ENCODE measurements around the gene SEC63. TPM values are rescaled to one million over a fixed set of nuclear protein-coding genes. Genes with fewer than 3 reads are reported as not detected.

Gene SEC63
- total RNA-seq, 2 donors from 2014 or later, result 65.7 to 74.8 TPM

GRCh38 chr6:107870381-107870780 lies 87.6 kb downstream of the SEC63 start:
- H3K27ac Mint-ChIP-seq, result no peak overlapping the region
- Histone ChIP-seq H3K4me1 (ENCODE audit: control insufficient read depth, insufficient read depth, low read length) (no peaks in the 10 kb centered on the region), H3K36me3 (ENCODE audit: control insufficient read depth, insufficient read depth, low read length) (peaks cover 62% of the 10 kb centered on the region), H3K27ac (ENCODE audit: low read depth, low read length) (no peak overlapping the region), H3K27me3 (ENCODE audit: control insufficient read depth, insufficient read depth, low read length, poor library complexity, severe bottlenecking) (no peaks in the 10 kb centered on the region), H3K9me3 (ENCODE audit: control insufficient read depth, low read length) (no peaks in the 10 kb centered on the region), H3K9ac (ENCODE audit: extremely low read depth, low read length, poor library complexity, severe bottlenecking) (no peak overlapping the region), H3K4me3 (ENCODE audit: low read length) (no peak overlapping the region)
- WGBS, 2 experiments (ENCODE audit: insufficient coverage in 1 of 2, insufficient read length in 1 of 2), result 100% methylated on average over 1 of the region's 1 CpG; no CpG with 5 or more reads in 1 of the 2 experiments
- no peak for DNase-seq
- peaks cover 28% of the 10 kb centered on the region for H3K36me3 Mint-ChIP-seq (ENCODE audit: low read depth)
- no peak for TF ChIP-seq CTCF (conservative IDR thresholded peaks at IDR 0.05)
- H3K9me3 Mint-ChIP-seq, result no peaks in the 10 kb centered on the region
- H3K4me1 Mint-ChIP-seq, result peaks cover 8% of the 10 kb centered on the region
- H3K4me3 Mint-ChIP-seq, result no peak overlapping the region
- H3K27me3 Mint-ChIP-seq (ENCODE audit: insufficient read depth), result no peaks in the 10 kb centered on the region

- Histone ChIP-seq H3K27me3 (ENCODE audit: control insufficient read depth, insufficient read depth, low read length, poor library complexity, severe bottlenecking) (no peaks in the 10 kb centered on the region), H3K36me3 (ENCODE audit: control insufficient read depth, insufficient read depth, low read length) (peaks cover 57% of the 10 kb centered on the region), H3K9me3 (ENCODE audit: control insufficient read depth, low read length) (no peaks in the 10 kb centered on the region), H3K9ac (ENCODE audit: extremely low read depth, low read length, poor library complexity, severe bottlenecking) (no peak overlapping the region), H3K4me1 (ENCODE audit: control insufficient read depth, insufficient read depth, low read length) (no peaks in the 10 kb centered on the region), H3K27ac (ENCODE audit: low read depth, low read length) (no peak overlapping the region), H3K4me3 (ENCODE audit: low read length) (no peak overlapping the region)
- no peaks in the 10 kb centered on the region for H3K27me3 Mint-ChIP-seq (ENCODE audit: insufficient read depth)
- no peak overlapping the region for H3K4me3 Mint-ChIP-seq
- WGBS, 2 experiments (ENCODE audit: insufficient coverage in 1 of 2, insufficient read length in 1 of 2), result 0% methylated on average over 1 of the region's 1 CpG
- TF ChIP-seq CTCF (conservative IDR thresholded peaks at IDR 0.05), result no peak
- H3K9me3 Mint-ChIP-seq, result no peaks in the 10 kb centered on the region
- no peak overlapping the region for H3K27ac Mint-ChIP-seq
- DNase-seq, result no peak
- H3K4me1 Mint-ChIP-seq, result peaks cover 8% of the 10 kb centered on the region
- H3K36me3 Mint-ChIP-seq (ENCODE audit: low read depth), result peaks cover 24% of the 10 kb centered on the region
These were observed 88.1 kb downstream of the SEC63 start for GRCh38 chr6:107869871-107870270.

- no peaks in the 10 kb centered on the region for H3K9me3 ChIP-seq (ENCODE audit: control insufficient read depth, low read length)
- H3K9me3 Mint-ChIP-seq, result no peaks in the 10 kb centered on the region
- H3K4me1 Mint-ChIP-seq, result peaks cover 8% of the 10 kb centered on the region
- H3K27ac Mint-ChIP-seq, result no peak overlapping the region
- no peaks in the 10 kb centered on the region for H3K27me3 ChIP-seq (ENCODE audit: control insufficient read depth, insufficient read depth, low read length, poor library complexity, severe bottlenecking)
- H3K36me3 ChIP-seq (ENCODE audit: control insufficient read depth, insufficient read depth, low read length), result peaks cover 53% of the 10 kb centered on the region
- no peak for TF ChIP-seq CTCF (conservative IDR thresholded peaks at IDR 0.05)
- H3K27me3 Mint-ChIP-seq (ENCODE audit: insufficient read depth), result no peaks in the 10 kb centered on the region
- H3K27ac ChIP-seq (ENCODE audit: low read depth, low read length), result no peak overlapping the region
- H3K4me3 Mint-ChIP-seq, result no peak overlapping the region
- H3K9ac ChIP-seq (ENCODE audit: extremely low read depth, low read length, poor library complexity, severe bottlenecking), result no peak overlapping the region
- no peak for DNase-seq
- H3K4me1 ChIP-seq (ENCODE audit: control insufficient read depth, insufficient read depth, low read length), result no peaks in the 10 kb centered on the region
- WGBS, 2 experiments (ENCODE audit: insufficient coverage in 1 of 2, insufficient read length in 1 of 2), result 59 to 76% methylated on average over 2 to 3 of the region's 3 CpGs
- no peak overlapping the region for H3K4me3 ChIP-seq (ENCODE audit: low read length)
- H3K36me3 Mint-ChIP-seq (ENCODE audit: low read depth), result peaks cover 19% of the 10 kb centered on the region
These were observed 89.0 kb downstream of the SEC63 start for GRCh38 chr6:107868867-107869611.
